Measurements from ENCODE around the gene TNIK.

The TNIK gene

DNA sequence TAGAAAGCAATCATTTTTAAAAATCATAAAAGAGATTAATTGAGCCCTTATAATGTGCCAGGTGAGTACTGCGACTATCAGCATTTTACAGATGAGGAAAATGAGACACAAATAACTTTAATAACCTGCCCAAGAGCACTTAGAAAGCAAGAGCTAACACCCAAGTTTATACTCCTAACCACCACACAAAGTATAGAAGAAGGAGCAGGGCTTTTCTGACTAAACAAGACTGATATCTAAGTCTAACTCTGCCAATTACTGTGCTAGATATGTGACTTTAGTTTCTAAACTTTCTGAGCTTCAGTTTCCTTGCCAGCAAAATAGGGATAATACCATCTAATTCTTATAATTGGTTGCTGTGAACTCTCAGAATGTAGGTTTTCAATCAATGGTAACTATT lies 47.7 kb downstream of the TNIK start:
- Histone ChIP-seq H3K9ac (ENCODE audit: low read length) (no peak overlapping the region), H3K4me2 (ENCODE audit: low read length) (no peak overlapping the region), H3K4me3 (ENCODE audit: low read depth, low read length, poor library complexity, severe bottlenecking) (no peak overlapping the region), H3K27ac (ENCODE audit: low read depth, low read length, poor library complexity, severe bottlenecking) (no peak overlapping the region), H4K20me1 (ENCODE audit: insufficient read depth, low read length) (no peaks in the 10 kb centered on the region), H3K4me1 (ENCODE audit: insufficient read depth, low read length, severe bottlenecking) (no peaks in the 10 kb centered on the region), H3K79me2 (ENCODE audit: insufficient read depth, low read length) (no peaks in the 10 kb centered on the region), H3K9me2 (ENCODE audit: low read depth, low read length) (no peaks in the 10 kb centered on the region), H3F3A (ENCODE audit: insufficient read depth, low read length) (no peaks in the 10 kb centered on the region), H3K36me3 (ENCODE audit: insufficient read depth, low read length) (no peaks in the 10 kb centered on the region), H3K9me3 (ENCODE audit: low read length) (no peaks in the 10 kb centered on the region), H3K27me3 (ENCODE audit: insufficient read depth, low read length) (no peaks in the 10 kb centered on the region), H2AFZ (ENCODE audit: low read length) (no peak overlapping the region)
- TF ChIP-seq EZH2 (IDR thresholded peaks at IDR 0.05; ENCODE audit: borderline replicate concordance, low read length) = no peak

- Histone ChIP-seq H3K4me1 (ENCODE audit: insufficient read depth, low read length, severe bottlenecking) (no peaks in the 10 kb centered on the region), H3K9me3 (ENCODE audit: low read length) (no peaks in the 10 kb centered on the region), H3K27ac (ENCODE audit: low read depth, low read length, poor library complexity, severe bottlenecking) (no peak overlapping the region), H3K4me2 (ENCODE audit: low read length) (no peak overlapping the region), H4K20me1 (ENCODE audit: insufficient read depth, low read length) (no peaks in the 10 kb centered on the region), H3K36me3 (ENCODE audit: insufficient read depth, low read length) (no peaks in the 10 kb centered on the region), H3K9ac (ENCODE audit: low read length) (no peak overlapping the region), H3F3A (ENCODE audit: insufficient read depth, low read length) (no peaks in the 10 kb centered on the region), H3K79me2 (ENCODE audit: insufficient read depth, low read length) (no peaks in the 10 kb centered on the region), H3K9me2 (ENCODE audit: low read depth, low read length) (no peaks in the 10 kb centered on the region), H3K4me3 (ENCODE audit: low read depth, low read length, poor library complexity, severe bottlenecking) (no peak overlapping the region), H3K27me3 (ENCODE audit: insufficient read depth, low read length) (no peaks in the 10 kb centered on the region), H2AFZ (ENCODE audit: low read length) (no peak overlapping the region)
- no peak for TF ChIP-seq EZH2 (IDR thresholded peaks at IDR 0.05; ENCODE audit: borderline replicate concordance, low read length)
- TF ChIP-seq, protein P1, sequence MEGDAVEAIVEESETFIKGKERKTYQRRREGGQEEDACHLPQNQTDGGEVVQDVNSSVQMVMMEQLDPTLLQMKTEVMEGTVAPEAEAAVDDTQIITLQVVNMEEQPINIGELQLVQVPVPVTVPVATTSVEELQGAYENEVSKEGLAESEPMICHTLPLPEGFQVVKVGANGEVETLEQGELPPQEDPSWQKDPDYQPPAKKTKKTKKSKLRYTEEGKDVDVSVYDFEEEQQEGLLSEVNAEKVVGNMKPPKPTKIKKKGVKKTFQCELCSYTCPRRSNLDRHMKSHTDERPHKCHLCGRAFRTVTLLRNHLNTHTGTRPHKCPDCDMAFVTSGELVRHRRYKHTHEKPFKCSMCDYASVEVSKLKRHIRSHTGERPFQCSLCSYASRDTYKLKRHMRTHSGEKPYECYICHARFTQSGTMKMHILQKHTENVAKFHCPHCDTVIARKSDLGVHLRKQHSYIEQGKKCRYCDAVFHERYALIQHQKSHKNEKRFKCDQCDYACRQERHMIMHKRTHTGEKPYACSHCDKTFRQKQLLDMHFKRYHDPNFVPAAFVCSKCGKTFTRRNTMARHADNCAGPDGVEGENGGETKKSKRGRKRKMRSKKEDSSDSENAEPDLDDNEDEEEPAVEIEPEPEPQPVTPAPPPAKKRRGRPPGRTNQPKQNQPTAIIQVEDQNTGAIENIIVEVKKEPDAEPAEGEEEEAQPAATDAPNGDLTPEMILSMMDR (IDR thresholded peaks at IDR 0.05; ENCODE audit: low read length) = no peak
Measured at GRCh38 chr3:171412054-171412453, 48.2 kb downstream of the TNIK start.

DNA sequence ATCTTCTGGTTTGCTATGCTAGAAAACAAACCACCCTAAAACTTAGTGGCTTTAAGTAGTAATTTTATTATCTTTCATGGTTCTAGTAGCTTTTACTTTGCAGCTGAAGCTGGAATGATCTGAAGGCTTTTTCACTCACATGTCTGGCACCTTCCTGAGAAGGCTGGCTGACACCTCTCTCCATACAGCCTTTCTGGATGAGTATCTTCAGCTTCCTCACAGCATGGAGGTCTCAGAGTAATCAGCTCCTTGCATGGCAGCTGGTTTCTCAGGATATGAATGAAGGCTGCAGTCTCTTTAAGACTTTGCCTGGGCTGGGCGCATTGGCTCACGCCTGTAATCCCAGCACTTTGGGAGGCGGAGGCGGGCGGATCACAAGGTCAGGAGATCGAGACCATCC lies 50.0 kb downstream of the TNIK start:
- no peaks in the 10 kb centered on the region for H3K27me3 ChIP-seq (ENCODE audit: insufficient read depth, low read length)
- H3K36me3 ChIP-seq (ENCODE audit: insufficient read depth, low read length) = no peaks in the 10 kb centered on the region
- TF ChIP-seq, protein P1 (IDR thresholded peaks at IDR 0.05; ENCODE audit: low read length) = no peak
- TF ChIP-seq EZH2 (IDR thresholded peaks at IDR 0.05; ENCODE audit: borderline replicate concordance, low read length) = no peak
- no peak overlapping the region for H3K4me2 ChIP-seq (ENCODE audit: low read length)
- H3K4me1 ChIP-seq (ENCODE audit: insufficient read depth, low read length, severe bottlenecking) = no peaks in the 10 kb centered on the region
- H3K9me2 ChIP-seq (ENCODE audit: low read depth, low read length) = no peaks in the 10 kb centered on the region
- H3K27ac ChIP-seq (ENCODE audit: low read depth, low read length, poor library complexity, severe bottlenecking) = no peak overlapping the region
- H3K9me3 ChIP-seq (ENCODE audit: low read length) = no peaks in the 10 kb centered on the region
- H3K79me2 ChIP-seq (ENCODE audit: insufficient read depth, low read length) = no peaks in the 10 kb centered on the region
- no peaks in the 10 kb centered on the region for H3F3A ChIP-seq (ENCODE audit: insufficient read depth, low read length)
- H2AFZ ChIP-seq (ENCODE audit: low read length) = no peak overlapping the region
- H4K20me1 ChIP-seq (ENCODE audit: insufficient read depth, low read length) = no peaks in the 10 kb centered on the region
- no peak overlapping the region for H3K4me3 ChIP-seq (ENCODE audit: low read depth, low read length, poor library complexity, severe bottlenecking)
- no peak overlapping the region for H3K9ac ChIP-seq (ENCODE audit: low read length)

- no peaks in the 10 kb centered on the region for H3K79me2 ChIP-seq (ENCODE audit: insufficient read depth, low read length)
- H3K9me2 ChIP-seq (ENCODE audit: low read depth, low read length) = no peaks in the 10 kb centered on the region
- no peaks in the 10 kb centered on the region for H3K4me1 ChIP-seq (ENCODE audit: insufficient read depth, low read length, severe bottlenecking)
- H4K20me1 ChIP-seq (ENCODE audit: insufficient read depth, low read length) = no peaks in the 10 kb centered on the region
- no peak overlapping the region for H2AFZ ChIP-seq (ENCODE audit: low read length)
- TF ChIP-seq, protein P1 (IDR thresholded peaks at IDR 0.05; ENCODE audit: low read length) = no peak
- TF ChIP-seq EZH2 (IDR thresholded peaks at IDR 0.05; ENCODE audit: borderline replicate concordance, low read length) = no peak
- H3K9ac ChIP-seq (ENCODE audit: low read length) = no peak overlapping the region
- H3F3A ChIP-seq (ENCODE audit: insufficient read depth, low read length) = no peaks in the 10 kb centered on the region
- H3K4me2 ChIP-seq (ENCODE audit: low read length) = no peak overlapping the region
- no peak overlapping the region for H3K27ac ChIP-seq (ENCODE audit: low read depth, low read length, poor library complexity, severe bottlenecking)
- no peaks in the 10 kb centered on the region for H3K9me3 ChIP-seq (ENCODE audit: low read length)
- no peak overlapping the region for H3K4me3 ChIP-seq (ENCODE audit: low read depth, low read length, poor library complexity, severe bottlenecking)
- no peaks in the 10 kb centered on the region for H3K36me3 ChIP-seq (ENCODE audit: insufficient read depth, low read length)
- no peaks in the 10 kb centered on the region for H3K27me3 ChIP-seq (ENCODE audit: insufficient read depth, low read length)
Measured at GRCh38 chr3:171407759-171408158, 52.4 kb downstream of the TNIK start.

All from OCI-LY1 (cell line).